Measurements from ENCODE around the gene ATAT1.

ATAT1 gene

DNA sequence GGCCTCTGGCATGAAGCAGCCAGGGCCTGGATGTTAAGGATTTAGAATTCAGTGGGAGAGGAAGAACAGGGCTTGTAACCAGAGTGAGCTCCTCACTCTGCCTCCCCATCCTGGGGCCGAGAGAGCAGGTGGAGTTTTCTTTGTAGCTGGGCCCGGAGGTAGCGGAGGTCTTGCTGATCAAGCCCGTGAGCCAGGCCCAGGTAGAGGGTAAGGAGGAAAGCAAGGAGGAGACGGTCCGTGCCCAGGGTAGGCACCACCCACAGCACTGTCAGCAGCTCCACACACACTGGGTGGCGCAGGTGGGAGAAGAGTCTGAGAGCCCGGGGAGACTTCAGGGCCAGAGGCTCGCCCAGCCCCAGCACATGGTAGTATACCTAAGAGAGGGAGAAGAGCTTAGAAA lies 61.9 kb downstream of the ATAT1 start:
- TF ChIP-seq POLR2A (IDR thresholded peaks at IDR 0.05; ENCODE audit: low read depth, low read length): no peak
- no peak for DNase-seq (ENCODE audit: insufficient read length, low spot score)
- FAIRE-seq: no peak

- FAIRE-seq: no peak
- TF ChIP-seq POLR2A (IDR thresholded peaks at IDR 0.05; ENCODE audit: low read depth, low read length): no peak
- no peak for DNase-seq (ENCODE audit: insufficient read length, low spot score)
These were observed 62.6 kb downstream of the ATAT1 start for GRCh38 chr6:30689022-30689865.

- FAIRE-seq (no peak), DNase-seq (ENCODE audit: insufficient read length, low spot score) (no peak)
- TF ChIP-seq POLR2A (IDR thresholded peaks at IDR 0.05; ENCODE audit: low read depth, low read length): no peak
These were observed 63.3 kb downstream of the ATAT1 start for GRCh38 chr6:30689985-30690384.

GRCh38 chr6:30690403-30691207 lies 63.9 kb downstream of the ATAT1 start, which contains the start of gene NRM:
Gene NRM, minus strand, starts transcription at chr6:30690984. Its CDS starts 10 bp downstream, at chr6:30690974.
- TF ChIP-seq POLR2A (IDR thresholded peaks at IDR 0.05; ENCODE audit: low read depth, low read length): peak; percentile 46; the same call in 1 of the 2 replicates
- no peak for FAIRE-seq
- peak; percentile 78 for DNase-seq (ENCODE audit: insufficient read length, low spot score)

DNA sequence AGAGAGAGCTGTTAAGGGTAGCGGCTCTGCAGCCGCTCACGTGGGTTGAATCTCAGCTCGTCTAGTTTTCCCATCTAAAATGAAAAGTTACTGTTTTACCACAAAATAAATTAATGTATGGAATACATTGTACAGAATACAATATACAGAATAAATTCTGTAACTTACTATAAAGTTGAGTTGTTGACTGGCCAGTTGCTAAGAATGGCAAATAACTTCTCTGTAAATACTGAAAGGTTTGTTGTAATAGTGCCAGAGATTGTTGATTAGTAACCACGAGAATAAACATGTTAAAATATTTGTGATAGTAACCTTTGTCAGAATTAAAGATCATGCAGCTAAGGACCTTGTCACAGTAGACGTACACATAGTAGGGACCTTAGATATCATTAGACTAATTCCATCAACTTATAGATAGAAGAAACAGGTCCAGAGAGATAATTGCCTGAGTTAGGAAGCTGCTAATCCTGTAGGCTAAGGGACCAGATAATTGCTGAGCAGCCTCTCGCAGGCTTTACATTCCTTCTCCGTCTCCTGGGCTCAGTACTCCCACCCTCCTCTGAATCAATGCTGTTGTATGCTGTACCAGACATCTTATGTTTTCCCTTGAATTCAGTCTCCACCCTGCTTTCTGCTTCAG lies 64.7 kb downstream of the ATAT1 start:
- DNase-seq (ENCODE audit: insufficient read length, low spot score): no peak
- TF ChIP-seq POLR2A (IDR thresholded peaks at IDR 0.05; ENCODE audit: low read depth, low read length): no peak
- FAIRE-seq: no peak
